CD4-positive, alpha-beta T cell treated with Interleukin-15 for 1 hour (primary cell): Measurements from ENCODE around the gene HDHD3.

Experiments
- DNase-seq: peaks from one replicate; pipeline ENCODE4 v3.0.0-alpha.2; 2020

HDHD3 gene

GRCh38 chr9:113361304-113362018, 15.3 kb downstream of the HDHD3 start:
- no peak for DNase-seq

DNA sequence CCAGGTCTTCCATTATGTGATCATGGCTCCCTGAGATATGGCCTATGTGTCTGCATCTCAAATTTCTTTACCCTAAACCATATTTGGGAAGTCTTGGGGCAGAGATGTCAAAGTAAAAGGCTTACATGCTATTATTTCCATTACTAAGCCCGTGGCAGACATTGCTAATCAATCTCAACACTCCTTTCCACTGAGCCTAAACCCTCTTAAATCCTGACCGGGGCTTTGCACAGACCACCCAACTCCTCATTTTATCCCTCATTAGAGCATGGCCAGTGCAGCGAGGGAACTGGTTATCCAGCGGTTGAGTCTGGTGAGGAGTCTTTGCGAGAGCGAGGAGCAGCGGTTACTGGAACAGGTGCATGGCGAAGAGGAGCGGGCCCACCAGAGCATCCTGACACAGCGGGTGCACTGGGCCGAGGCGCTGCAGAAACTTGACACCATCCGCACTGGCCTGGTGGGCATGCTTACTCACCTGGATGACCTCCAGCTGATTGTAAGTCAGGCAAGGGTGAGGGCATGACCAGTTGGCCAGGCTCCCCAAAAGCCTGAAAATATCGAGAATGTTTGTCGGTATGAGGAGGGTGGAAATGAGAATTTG, 16.4 kb downstream of the HDHD3 start:
- DNase-seq, result no peak

GRCh38 chr9:113359385-113359784, 17.4 kb downstream of the HDHD3 start:
- DNase-seq, result no peak

DNA sequence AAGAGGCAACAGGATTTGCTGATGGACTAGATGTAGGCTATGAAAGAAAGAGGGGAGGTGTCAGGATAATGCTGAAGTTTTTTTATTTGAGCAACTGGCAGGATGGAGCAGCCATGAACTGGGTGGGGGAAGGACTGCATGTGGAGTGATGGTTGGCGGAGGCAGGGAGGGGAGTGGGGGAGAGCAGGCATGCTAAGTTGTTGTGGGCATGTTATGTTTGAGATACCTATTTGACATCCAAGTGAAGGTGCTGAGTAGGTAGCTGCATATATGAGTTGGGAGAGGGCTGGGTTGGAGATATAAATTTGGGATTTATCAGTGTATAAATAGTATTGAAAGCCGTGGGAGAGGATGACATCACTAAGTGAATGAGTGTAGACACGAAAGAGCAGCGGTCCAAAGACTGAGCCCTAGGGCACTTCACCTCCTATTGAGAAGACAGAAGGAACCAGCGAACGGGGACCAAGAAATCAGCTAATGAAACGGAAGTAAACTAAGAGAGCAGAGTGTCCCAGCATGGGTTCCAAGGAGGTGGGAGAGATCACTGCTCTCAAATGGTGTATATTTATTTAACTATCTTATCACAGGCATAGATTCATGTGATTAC, 20.0 kb downstream of the HDHD3 start:
- DNase-seq, result no peak

- no peak for DNase-seq
Observed at GRCh38 chr9:113355040-113355596, 21.7 kb downstream of the HDHD3 start.

DNA sequence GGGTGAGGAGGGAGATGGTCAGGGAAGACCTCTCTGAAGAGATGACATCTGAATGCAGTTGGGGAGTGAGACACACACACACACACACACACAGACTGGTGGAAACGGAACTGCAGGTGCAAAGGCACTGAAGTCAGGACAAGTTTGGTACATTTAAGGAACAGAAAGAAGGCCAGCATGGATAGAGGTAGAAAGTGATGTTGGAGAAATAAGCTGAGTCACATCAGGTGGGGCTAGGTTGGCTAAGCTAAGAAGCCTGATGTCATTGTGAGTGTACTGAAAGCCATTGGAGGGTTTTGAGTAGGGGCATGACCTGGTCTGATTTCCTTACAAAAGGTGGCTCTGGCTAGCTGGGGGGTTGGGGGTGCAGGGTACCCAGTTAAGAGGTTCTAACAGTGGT, 24.4 kb downstream of the HDHD3 start:
- no peak for DNase-seq

GRCh38 chr9:113352006-113352405, 24.8 kb downstream of the HDHD3 start:
- DNase-seq, result no peak

GRCh38 chr9:113350937-113351336, 25.8 kb downstream of the HDHD3 start:
- peak; percentile 48 for DNase-seq

GRCh38 chr9:113350107-113350661, 26.6 kb downstream of the HDHD3 start:
- DNase-seq, result no peak

GRCh38 chr9:113349445-113350094, 27.2 kb downstream of the HDHD3 start, which contains the start of gene BSPRY:
Gene BSPRY (plus strand): TSS chr9:113349541. CDS start chr9:113349580, 39 bp downstream.
- DNase-seq, result no peak

- DNase-seq, result no peak
Observed at GRCh38 chr9:113349066-113349444, 27.7 kb downstream of the HDHD3 start.

DNA sequence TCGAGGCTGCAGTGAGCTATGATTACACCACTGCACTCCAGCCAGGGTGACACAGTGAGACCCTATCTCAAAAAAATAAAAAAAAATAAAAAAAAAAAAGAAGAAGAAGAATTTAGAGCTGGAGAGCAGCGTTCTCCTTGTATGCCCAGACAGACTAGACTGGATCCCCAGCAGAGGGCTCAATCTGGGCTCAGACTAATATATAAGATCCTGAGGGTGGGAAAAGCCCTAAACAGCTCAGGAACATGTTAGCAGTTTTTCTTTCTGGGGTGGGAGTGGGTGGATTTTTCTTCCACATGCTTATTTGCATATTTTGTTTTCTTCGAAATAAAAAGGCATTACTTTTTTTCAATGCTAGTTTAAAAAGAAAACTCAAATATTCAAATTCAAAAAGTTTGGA, 28.3 kb downstream of the HDHD3 start:
- DNase-seq, result no peak

DNA sequence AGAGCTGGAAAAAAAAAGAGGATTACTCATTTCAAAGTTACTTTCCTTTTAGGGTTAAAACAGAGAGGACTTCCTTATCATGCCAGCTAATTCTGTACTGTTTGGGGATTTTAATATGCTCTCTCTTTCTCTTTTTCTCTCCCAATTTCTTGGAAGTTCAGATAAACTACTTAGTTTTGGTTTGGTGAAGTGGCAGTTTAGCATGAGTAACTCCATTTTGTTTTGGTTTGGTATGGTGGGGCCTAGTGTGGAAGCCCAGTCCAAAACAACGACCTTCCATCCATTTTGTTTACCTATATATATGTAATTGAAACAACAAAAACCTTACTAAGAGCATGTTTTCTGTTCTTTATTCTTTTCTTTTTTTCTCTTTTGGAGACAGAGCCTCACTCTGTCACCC, 31.1 kb downstream of the HDHD3 start:
- no peak for DNase-seq

- no peak for DNase-seq
Observed at GRCh38 chr9:113345190-113345589, 31.6 kb downstream of the HDHD3 start.

GRCh38 chr9:113343732-113344231, 33.0 kb downstream of the HDHD3 start:
- DNase-seq, result no peak

DNA sequence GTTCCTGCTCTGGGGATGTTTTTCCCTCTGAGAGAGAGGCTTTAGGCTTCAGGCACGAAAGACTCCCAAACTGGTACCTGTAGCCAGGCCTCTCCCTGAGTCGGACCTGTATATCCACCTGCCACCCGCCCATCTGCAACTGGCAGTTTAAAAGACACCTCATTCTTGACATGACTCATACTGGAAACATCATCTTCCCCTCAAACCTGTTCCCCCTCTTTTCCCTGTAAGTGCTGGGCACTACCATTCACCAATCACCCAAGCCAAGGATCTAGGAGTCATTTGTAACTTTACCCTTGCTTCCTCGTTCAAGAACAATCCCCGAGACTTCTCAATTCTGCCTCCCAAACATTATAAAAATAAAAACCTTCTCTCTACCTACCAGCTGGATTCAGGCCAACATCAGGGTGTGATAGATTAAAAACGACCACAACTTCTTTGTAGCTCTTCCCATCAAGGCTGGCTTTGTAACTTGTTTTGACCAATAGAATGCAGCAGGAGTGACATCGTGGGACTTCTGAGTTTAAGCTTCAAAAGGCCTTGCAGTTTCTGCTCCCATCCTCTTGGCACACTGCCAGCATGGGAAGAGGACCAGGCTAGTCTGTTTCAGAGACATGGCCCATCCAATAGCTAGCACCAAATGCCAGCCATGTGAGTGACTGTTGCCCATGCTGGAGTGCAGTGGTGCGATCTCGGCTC, 34.9 kb downstream of the HDHD3 start:
- DNase-seq, result no peak

- DNase-seq, result peak; percentile 78
Observed at GRCh38 chr9:113340011-113340699, 36.6 kb downstream of the HDHD3 start, which contains the start of gene WDR31. Gene WDR31 (minus strand): TSS chr9:113340275. CDS start chr9:113332022, 8,253 bp downstream.

DNA sequence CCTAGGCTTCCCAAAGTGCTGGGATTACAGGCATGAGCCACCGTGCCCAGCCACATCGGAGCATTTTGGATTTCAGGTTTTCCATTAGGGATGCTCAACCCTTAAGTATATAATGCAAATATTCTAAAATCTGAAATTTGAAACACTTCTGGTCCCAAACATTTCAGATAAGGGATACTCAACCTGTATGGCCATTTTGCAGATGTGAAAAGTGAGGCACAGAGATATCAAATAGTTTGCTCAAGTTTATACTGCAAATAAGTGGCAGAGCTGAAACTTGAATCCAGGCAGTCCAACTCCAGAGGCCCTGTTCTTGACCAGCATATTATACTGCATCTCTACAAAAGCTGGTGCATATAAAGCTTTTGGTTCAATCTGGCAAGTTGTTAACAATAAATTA, 39.1 kb downstream of the HDHD3 start:
- no peak for DNase-seq

- DNase-seq, result no peak
Observed at GRCh38 chr9:113331780-113332179, 45.0 kb downstream of the HDHD3 start.

GRCh38 chr9:113328045-113328782, 48.6 kb downstream of the HDHD3 start:
- no peak for DNase-seq

GRCh38 chr9:113326230-113326629, 50.6 kb downstream of the HDHD3 start:
- no peak for DNase-seq
